ENCODE data around the gene ZFP36. TPM values are rescaled to one million over a fixed set of nuclear protein-coding genes. Genes with fewer than 3 reads are reported as not detected.

The ZFP36 gene
- total RNA-seq, 2 donors from 2014 or later, result 315 to 699 TPM

DNA sequence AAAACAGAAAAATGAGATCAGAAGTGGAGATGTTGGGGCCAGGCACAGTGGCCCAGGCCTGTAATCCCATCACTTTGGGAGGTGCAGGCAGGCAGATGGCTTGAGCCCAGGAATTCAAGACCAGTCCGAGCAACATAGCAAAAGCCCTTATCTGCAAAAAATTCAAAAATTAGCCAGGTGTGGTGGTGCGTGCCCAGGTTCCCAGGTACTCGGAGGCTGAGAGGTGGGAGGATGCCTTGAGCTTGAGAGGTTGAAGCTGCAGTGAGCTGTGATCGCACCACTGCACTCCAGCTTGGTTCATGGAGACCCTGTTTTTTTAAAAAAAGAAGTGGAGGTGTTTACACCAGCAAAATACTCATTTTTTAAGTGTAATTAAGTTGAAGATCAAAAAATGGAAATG, 6.6 kb upstream of the ZFP36 start:
- H3K27me3 ChIP-seq (replicated peaks; ENCODE audit: insufficient read depth), result no peaks in the 10 kb centered on the region
- ATAC-seq (ENCODE audit: insufficient number of reproducible peaks, low FRiP score, low read depth) (no peak), DNase-seq (ENCODE audit: low spot score) (no peak)
- H3K27ac ChIP-seq, result no peak overlapping the region
- TF ChIP-seq, protein P1, sequence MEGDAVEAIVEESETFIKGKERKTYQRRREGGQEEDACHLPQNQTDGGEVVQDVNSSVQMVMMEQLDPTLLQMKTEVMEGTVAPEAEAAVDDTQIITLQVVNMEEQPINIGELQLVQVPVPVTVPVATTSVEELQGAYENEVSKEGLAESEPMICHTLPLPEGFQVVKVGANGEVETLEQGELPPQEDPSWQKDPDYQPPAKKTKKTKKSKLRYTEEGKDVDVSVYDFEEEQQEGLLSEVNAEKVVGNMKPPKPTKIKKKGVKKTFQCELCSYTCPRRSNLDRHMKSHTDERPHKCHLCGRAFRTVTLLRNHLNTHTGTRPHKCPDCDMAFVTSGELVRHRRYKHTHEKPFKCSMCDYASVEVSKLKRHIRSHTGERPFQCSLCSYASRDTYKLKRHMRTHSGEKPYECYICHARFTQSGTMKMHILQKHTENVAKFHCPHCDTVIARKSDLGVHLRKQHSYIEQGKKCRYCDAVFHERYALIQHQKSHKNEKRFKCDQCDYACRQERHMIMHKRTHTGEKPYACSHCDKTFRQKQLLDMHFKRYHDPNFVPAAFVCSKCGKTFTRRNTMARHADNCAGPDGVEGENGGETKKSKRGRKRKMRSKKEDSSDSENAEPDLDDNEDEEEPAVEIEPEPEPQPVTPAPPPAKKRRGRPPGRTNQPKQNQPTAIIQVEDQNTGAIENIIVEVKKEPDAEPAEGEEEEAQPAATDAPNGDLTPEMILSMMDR (IDR thresholded peaks at IDR 0.05), result no peak
- peaks cover 22 to 50% of the 10 kb centered on the region in 2 donors for H3K4me1 ChIP-seq (ENCODE audit: control insufficient read depth in 1 of 2, low read depth in 2 of 2)
- no peaks in the 10 kb centered on the region for H3K9me3 ChIP-seq
- H3K36me3 ChIP-seq, result peaks cover 6% of the 10 kb centered on the region
- H3K4me3 ChIP-seq, result no peak overlapping the region

- DNase-seq (ENCODE audit: low spot score), result no peak
- H3K27me3 ChIP-seq (replicated peaks; ENCODE audit: insufficient read depth), result no peaks in the 10 kb centered on the region
- peak overlapping the region; percentile 100 for H3K27ac ChIP-seq
- TF ChIP-seq, protein P1 (IDR thresholded peaks at IDR 0.05), result no peak
- ATAC-seq (ENCODE audit: insufficient number of reproducible peaks, low FRiP score, low read depth), result no peak
- H3K9me3 ChIP-seq, result no peaks in the 10 kb centered on the region
- H3K4me1 ChIP-seq (ENCODE audit: control insufficient read depth in 1 of 2, low read depth in 2 of 2), result peaks cover 31 to 61% of the 10 kb centered on the region in 2 donors
- no peaks in the 10 kb centered on the region for H3K36me3 ChIP-seq
- H3K4me3 ChIP-seq, result no peak overlapping the region
These were observed 5.5 kb upstream of the ZFP36 start for GRCh38 chr19:39401070-39401548.

- H3K4me3 ChIP-seq, result peak overlapping the region; percentile 81
- H3K9me3 ChIP-seq, result no peaks in the 10 kb centered on the region
- H3K4me1 ChIP-seq (ENCODE audit: control insufficient read depth in 1 of 2, low read depth in 2 of 2), result peaks cover 31 to 62% of the 10 kb centered on the region in 2 donors
- ATAC-seq (ENCODE audit: insufficient number of reproducible peaks, low FRiP score, low read depth), result no peak
- no peaks in the 10 kb centered on the region for H3K27me3 ChIP-seq (replicated peaks; ENCODE audit: insufficient read depth)
- DNase-seq (ENCODE audit: low spot score), result no peak
- peak overlapping the region; percentile 100 for H3K27ac ChIP-seq
- TF ChIP-seq, protein P1 (IDR thresholded peaks at IDR 0.05), result no peak
- H3K36me3 ChIP-seq, result no peaks in the 10 kb centered on the region
These were observed 4.9 kb upstream of the ZFP36 start for GRCh38 chr19:39401549-39402345.

- ATAC-seq (ENCODE audit: insufficient number of reproducible peaks, low FRiP score, low read depth), result peak; percentile 9
- Histone ChIP-seq H3K27ac (peak overlapping the region; percentile 100), H3K27me3 (replicated peaks; ENCODE audit: insufficient read depth) (no peaks in the 10 kb centered on the region), H3K9me3 (no peaks in the 10 kb centered on the region), H3K36me3 (peaks cover 6% of the 10 kb centered on the region), H3K4me3 (peak overlapping the region; percentile 81), H3K4me1 (ENCODE audit: control insufficient read depth in 1 of 2, low read depth in 2 of 2) (peaks cover 31 to 58% of the 10 kb centered on the region in 2 donors)
- DNase-seq (ENCODE audit: low spot score), result peak; percentile 91
- TF ChIP-seq, protein P1 (IDR thresholded peaks at IDR 0.05), result no peak
These were observed 4.0 kb upstream of the ZFP36 start for GRCh38 chr19:39402346-39403300.
